ENCODE results near the gene FGFRL1.
A peak's percentile ranks its signal among the peaks of the same experiment; 100 is the strongest.

The FGFRL1 gene

GRCh38 chr4:1021386-1022050 is 10.1 kb downstream of the FGFRL1 start:
- H3K36me3 ChIP-seq (replicated peaks; ENCODE audit: low read depth, low read length) = no peaks in the 10 kb centered on the region
- H3K27me3 ChIP-seq (ENCODE audit: low read depth, low read length) = no peaks in the 10 kb centered on the region
- peak overlapping the region; percentile 50 for H3K4me3 ChIP-seq (ENCODE audit: low read length)
- 0 out of 2 replicates have a peak overlapping the region, but pooled peaks have one; percentile 22 for H2AFZ ChIP-seq (ENCODE audit: low read depth, low read length)
- H3K79me2 ChIP-seq (ENCODE audit: low read length) = no peaks in the 10 kb centered on the region
- no peaks in the 10 kb centered on the region for H3K9me3 ChIP-seq (ENCODE audit: insufficient read depth, low read length)
- TF ChIP-seq EZH2phosphoT487 (IDR thresholded peaks at IDR 0.05; ENCODE audit: low read depth) = no peak
- no peak for TF ChIP-seq CTCF (IDR thresholded peaks at IDR 0.05; ENCODE audit: low read depth, low read length)
- H3K9ac ChIP-seq (ENCODE audit: low read length) = peak overlapping the region; percentile 39; the same call in 1 of the 2 replicates
- H3K27ac ChIP-seq (ENCODE audit: low read length) = no peak overlapping the region
- no peaks in the 10 kb centered on the region for H4K20me1 ChIP-seq (ENCODE audit: insufficient read depth, low read length)
- H3K4me2 ChIP-seq (ENCODE audit: low read length) = peak overlapping the region; percentile 73
- peaks cover 22% of the 10 kb centered on the region for H3K4me1 ChIP-seq (ENCODE audit: low read length)

- Histone ChIP-seq H3K79me2 (ENCODE audit: low read length) (no peaks in the 10 kb centered on the region), H4K20me1 (ENCODE audit: insufficient read depth, low read length) (no peaks in the 10 kb centered on the region), H3K27ac (ENCODE audit: low read length) (no peak overlapping the region), H3K4me1 (ENCODE audit: low read length) (peaks cover 26% of the 10 kb centered on the region), H2AFZ (ENCODE audit: low read depth, low read length) (no peak overlapping the region), H3K4me3 (ENCODE audit: low read length) (peak overlapping the region; percentile 50), H3K36me3 (replicated peaks; ENCODE audit: low read depth, low read length) (no peaks in the 10 kb centered on the region), H3K27me3 (ENCODE audit: low read depth, low read length) (no peaks in the 10 kb centered on the region), H3K9ac (ENCODE audit: low read length) (no peak overlapping the region; the same call in 1 of the 2 replicates), H3K4me2 (ENCODE audit: low read length) (peak overlapping the region; percentile 73), H3K9me3 (ENCODE audit: insufficient read depth, low read length) (no peaks in the 10 kb centered on the region)
- TF ChIP-seq EZH2phosphoT487 (IDR thresholded peaks at IDR 0.05; ENCODE audit: low read depth) (no peak), CTCF (IDR thresholded peaks at IDR 0.05; ENCODE audit: low read depth, low read length) (no peak)
Observed at GRCh38 chr4:1022051-1022738, 10.8 kb downstream of the FGFRL1 start.

GRCh38 chr4:1022739-1023066 is 11.3 kb downstream of the FGFRL1 start:
- H4K20me1 ChIP-seq (ENCODE audit: insufficient read depth, low read length) = no peaks in the 10 kb centered on the region
- no peak overlapping the region for H2AFZ ChIP-seq (ENCODE audit: low read depth, low read length)
- H3K4me2 ChIP-seq (ENCODE audit: low read length) = no peak overlapping the region
- peaks cover 26% of the 10 kb centered on the region for H3K4me1 ChIP-seq (ENCODE audit: low read length)
- no peak overlapping the region for H3K4me3 ChIP-seq (ENCODE audit: low read length)
- H3K36me3 ChIP-seq (replicated peaks; ENCODE audit: low read depth, low read length) = no peaks in the 10 kb centered on the region
- no peaks in the 10 kb centered on the region for H3K79me2 ChIP-seq (ENCODE audit: low read length)
- TF ChIP-seq EZH2phosphoT487 (IDR thresholded peaks at IDR 0.05; ENCODE audit: low read depth) (no peak), CTCF (IDR thresholded peaks at IDR 0.05; ENCODE audit: low read depth, low read length) (no peak)
- no peak overlapping the region for H3K27ac ChIP-seq (ENCODE audit: low read length)
- no peak overlapping the region for H3K9ac ChIP-seq (ENCODE audit: low read length)
- no peaks in the 10 kb centered on the region for H3K27me3 ChIP-seq (ENCODE audit: low read depth, low read length)
- no peaks in the 10 kb centered on the region for H3K9me3 ChIP-seq (ENCODE audit: insufficient read depth, low read length)

- Histone ChIP-seq H3K27me3 (ENCODE audit: low read depth, low read length) (no peaks in the 10 kb centered on the region), H3K27ac (ENCODE audit: low read length) (no peak overlapping the region), H4K20me1 (ENCODE audit: insufficient read depth, low read length) (no peaks in the 10 kb centered on the region), H3K4me2 (ENCODE audit: low read length) (no peak overlapping the region), H3K4me3 (ENCODE audit: low read length) (no peak overlapping the region), H3K9ac (ENCODE audit: low read length) (no peak overlapping the region), H2AFZ (ENCODE audit: low read depth, low read length) (no peak overlapping the region), H3K79me2 (ENCODE audit: low read length) (no peaks in the 10 kb centered on the region), H3K4me1 (ENCODE audit: low read length) (peaks cover 26% of the 10 kb centered on the region), H3K36me3 (replicated peaks; ENCODE audit: low read depth, low read length) (no peaks in the 10 kb centered on the region), H3K9me3 (ENCODE audit: insufficient read depth, low read length) (no peaks in the 10 kb centered on the region)
- no peak for TF ChIP-seq CTCF (IDR thresholded peaks at IDR 0.05; ENCODE audit: low read depth, low read length)
- no peak for TF ChIP-seq EZH2phosphoT487 (IDR thresholded peaks at IDR 0.05; ENCODE audit: low read depth)
Observed at GRCh38 chr4:1023075-1023640, 11.7 kb downstream of the FGFRL1 start.
